Colon (tissue), 2 donors: Measurements from ENCODE around the gene ENPP6.
"Not testable (repeated sequence)": the region's sequence is repeated elsewhere in the genome, so short reads cannot be mapped to it uniquely, and the experiment has no call there.

Source experiments
- FAIRE-seq: peaks from 2 replicates; lab custom pipeline; 2012; peaks lifted over from hg19 to GRCh38; lab: Jason Lieb, UNC
- donor health status: control.
- donor health status: control.

The ENPP6 gene

DNA sequence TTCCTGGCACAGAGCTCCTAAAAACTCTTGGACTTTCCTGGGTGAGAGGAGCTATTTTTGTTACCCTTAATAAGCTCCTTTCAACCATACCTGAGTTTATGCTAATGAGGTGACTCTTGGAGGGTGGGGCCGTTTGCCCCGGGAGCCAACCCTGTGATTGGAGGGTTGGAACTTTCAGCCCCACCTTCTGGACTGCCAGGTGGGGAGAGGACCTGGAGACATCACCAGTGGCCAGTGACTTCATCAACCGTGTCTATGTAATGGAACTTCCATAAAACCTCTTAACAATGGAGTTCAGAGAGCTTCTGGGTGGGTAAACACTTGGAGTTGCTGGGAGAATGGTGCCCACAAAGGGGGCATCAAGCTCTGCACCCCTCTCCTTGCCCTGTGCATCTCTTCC lies 17.9 kb upstream of the ENPP6 start:
- no peak for FAIRE-seq

DNA sequence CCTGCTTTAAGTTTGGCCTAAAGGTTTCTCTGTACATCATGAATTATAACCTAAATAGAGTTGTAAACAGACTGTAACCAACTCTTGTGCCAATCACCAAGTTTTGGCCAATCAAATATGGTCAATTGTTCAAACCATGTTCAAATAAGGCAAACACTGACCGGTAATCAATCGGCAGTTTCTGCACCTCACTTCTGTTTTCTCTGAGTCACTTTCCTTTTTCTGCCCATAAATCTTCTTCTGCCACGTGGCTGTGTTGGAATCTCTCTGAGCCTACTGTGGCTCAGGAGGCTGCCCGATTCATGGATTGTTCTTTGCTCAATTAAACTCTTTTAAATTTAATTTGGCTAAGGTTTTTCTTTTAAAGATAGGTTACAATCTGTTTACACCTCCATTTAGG lies 16.5 kb upstream of the ENPP6 start:
- no peak for FAIRE-seq

DNA sequence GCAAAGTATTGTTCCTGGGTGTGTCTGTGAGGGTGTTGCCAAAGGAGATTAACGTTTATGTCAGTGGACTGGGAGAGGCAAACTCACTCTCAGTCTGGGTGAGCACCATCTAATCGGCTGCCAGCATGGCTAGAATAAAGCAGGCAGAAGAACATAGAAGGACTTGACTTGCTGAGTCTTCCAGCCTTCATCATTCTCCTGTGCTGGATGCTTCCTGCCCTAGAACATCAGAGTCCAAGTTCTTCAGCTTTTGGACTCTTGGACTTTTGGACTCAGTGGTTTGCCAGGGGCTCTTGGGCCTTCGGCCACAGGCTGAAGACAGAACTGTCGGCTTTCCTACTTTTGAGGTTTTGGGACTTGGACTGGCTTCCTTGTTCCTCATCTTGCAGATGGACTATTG lies 15.3 kb upstream of the ENPP6 start:
- FAIRE-seq, result no peak

DNA sequence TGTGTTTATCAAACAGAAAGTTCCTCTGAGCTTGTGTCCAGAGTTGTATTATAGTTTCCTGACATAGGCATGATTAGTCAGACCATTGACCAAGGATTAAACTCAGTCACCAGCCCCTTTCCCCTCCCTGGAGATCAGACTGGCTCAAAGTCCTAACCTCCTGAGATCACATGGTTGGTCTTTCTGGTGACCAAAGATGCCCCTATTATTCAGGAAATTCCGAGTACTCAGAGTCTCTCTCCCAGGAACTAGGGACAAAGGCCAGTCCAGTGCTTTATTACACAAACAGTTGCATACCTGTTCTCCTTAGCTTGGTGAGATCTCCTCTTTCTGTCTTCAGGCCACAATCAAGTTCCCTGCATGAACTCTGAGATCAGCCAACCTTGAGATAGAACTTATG lies 14.5 kb upstream of the ENPP6 start:
- no peak for FAIRE-seq

DNA sequence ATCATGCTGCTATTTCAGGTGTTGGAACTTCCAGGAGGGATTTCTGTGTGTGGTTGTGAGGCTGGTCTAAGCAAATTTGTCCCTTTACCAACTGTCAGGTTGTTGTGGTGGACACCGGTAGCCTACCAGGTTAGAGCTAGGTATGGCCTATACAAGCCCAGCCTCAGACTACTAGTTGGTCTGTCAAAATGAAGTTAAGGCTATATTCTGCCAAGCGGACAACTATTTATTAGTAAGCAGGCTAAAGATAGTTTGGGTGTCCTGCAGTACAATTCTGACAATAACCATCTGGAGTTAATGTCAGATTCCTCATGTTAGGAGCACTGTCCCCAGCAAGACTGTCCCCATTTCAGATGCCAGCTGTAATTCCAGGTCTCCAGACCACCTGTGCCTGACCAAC lies 13.9 kb upstream of the ENPP6 start:
- no peak for FAIRE-seq

DNA sequence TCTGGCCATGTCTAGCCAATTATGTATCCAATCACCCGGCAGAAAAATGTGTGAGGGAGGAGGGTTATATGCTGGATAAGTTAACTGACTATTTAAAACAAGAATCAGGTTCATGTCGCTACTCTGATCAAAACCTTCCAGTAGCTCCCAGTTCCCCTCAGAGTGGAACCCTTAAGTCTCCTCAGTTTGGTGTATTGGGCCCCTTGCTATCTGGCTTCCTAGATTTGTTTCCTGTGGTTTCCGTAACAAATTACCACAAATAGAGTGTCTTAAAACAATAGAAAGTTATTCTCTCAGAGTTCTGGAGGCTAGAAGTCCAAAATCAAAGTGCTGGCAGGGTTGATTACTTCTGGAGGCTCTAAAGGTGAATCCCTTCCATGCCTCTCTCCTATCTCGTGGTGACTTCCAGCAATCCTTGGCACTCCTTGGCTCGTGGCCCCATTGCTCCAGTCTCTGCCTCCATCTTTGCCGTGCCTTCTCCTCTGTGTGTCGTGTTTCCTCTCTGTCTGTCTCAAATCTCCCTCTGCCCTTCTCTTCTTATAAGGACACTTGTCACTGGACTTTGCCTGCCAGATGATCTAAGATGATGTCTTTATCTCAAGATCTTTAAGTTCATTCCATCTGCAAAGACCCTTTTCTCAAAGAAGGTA lies 10.5 kb upstream of the ENPP6 start:
- no peak for FAIRE-seq

DNA sequence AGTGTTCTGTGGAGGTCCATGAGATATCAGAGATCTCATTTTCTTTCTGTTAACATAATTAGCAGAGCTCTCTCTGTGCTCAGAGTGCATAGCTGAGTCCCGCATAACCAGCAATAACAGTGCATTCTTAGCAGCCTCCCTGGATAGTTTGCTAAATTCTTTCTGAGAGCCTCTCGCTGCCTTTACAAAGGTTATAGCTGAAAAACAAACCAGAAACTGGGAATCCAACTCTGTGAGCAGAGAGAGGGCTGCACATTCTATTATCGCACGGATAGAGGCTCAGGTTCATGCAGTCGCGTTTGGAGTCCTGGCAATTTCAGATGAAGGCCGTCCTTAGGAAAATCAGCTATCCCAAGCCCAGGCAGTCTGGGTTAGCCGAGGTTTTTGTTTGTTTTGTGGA lies 1.2 kb downstream of the ENPP6 start:
- FAIRE-seq, result no peak

DNA sequence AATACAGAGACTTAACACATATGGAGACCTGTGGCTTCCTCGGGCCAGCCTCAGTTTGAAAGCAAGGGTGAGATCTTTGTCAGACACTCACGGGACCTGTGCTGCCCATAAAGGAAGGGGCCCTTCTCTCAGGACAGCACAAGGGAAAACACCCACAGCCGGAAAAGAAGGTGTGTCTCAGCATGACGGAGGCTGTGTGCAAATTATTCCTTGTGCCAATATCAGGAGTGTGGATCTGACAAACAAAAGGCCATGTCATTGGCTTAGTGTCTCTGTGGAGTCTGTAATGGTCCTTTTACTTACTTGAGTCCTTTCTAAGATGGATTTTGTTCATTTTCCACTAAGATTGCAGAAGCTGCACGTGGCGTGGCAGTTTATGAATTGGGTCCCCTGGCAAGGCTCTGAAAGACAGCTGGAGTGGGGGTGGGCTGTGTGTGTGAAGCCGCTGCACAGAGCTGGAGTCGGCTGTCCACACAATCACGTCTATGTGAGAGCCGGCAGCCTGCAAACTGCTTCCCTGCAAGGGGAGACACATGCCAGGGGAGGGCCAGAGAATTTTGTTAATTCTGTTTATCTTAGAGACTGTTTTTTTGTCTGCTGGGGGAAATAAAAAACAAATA lies 1.9 kb downstream of the ENPP6 start:
- no peak for FAIRE-seq

DNA sequence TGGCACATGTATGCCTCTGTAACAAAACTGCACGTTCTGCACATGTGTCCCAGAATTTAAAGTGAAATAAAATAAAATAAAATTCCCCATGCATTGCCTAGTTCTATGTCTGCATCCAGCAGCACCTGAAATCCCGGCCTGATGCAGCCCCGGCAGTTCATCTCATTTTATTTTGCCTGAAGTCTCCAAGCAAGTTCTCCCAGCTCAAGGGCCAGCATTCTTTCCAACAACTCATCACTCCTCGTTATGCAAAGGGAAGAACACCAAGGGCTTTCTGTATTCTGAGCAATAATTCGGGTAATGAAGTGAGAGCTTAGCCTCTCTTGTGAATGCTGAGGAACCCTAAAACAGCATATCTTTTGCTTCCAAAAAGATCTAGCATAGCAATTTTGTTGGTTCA lies 2.7 kb downstream of the ENPP6 start:
- FAIRE-seq, result no peak

DNA sequence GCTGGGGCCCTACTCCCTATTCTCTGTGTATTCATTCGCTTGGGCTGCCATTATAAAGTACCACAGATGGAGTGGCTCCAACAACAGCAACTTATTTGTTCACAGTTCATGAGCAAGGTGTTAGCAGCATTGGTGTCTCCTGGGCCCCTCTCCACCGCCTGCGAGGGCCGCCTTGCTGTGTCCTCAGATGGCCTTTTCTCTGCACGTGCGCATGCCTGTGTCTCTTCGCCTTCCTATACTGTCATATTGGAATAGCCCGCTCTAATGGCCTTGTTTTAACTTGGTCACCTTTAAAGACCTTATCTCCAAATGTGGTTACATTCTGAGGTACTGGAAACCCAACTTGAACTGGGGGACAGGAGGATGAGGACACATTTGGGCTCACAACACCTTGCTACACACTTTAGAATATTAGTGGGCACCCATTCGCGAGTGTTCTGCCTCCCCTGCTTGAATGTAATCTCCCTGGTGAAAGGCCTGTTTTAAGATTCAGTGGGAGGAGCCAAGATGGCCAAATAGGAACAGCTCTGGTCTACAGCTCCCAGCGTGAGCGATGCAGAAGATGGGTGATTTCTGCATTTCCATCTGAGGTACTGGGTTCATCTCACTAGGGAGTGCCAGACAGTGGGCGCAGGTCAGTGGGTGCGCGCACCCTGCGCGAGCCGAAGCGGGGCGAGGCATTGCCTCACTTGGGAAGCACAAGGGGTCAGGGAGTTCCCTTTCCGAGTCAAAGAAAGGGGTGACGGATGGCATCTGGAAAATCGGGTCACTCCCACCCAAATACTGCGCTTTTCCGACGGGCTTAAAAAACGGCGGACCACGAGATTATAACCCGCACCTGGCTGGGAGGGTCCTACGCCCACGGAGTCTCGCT lies 9.7 kb downstream of the ENPP6 start:
- not testable (repeated sequence) for FAIRE-seq

DNA sequence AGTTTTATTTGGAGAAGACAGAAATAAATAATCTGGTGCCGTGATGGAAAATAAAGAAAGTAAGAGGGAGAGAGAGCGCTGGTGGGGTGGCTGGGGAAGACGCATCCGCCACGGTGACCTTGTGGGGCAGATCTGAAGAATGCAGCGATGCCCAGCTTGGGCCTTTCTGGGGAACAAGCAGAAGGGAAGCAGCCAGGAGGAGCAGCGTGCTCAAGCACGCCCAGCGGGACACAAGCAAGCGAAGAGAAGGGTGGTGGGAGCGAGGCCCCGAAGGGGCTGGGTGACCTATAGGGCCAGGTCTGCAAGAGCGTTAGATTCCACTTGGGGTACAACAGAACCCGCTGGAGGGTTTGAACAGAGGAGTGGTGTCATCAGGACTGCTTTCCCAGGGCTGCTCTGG lies 12.4 kb downstream of the ENPP6 start:
- FAIRE-seq, result no peak

DNA sequence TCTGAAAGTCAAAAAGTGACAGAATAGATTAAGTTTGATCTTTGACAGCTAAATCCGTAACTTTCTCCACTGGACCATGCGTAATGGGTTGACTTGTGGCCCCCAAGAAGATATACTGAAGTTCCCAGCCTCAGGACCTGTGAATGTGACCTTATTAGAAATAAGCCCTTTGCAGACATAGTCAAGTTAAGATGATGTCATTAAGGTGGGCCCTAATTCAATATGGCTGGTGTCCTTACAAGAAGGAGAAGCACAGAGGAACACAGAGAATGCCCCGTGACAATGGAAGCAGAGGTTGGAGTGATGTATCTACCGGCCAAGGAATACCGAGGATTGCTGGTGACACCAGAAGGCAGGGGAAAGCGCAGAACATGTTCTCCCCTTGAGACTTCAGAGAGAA lies 14.4 kb downstream of the ENPP6 start:
- no peak for FAIRE-seq

DNA sequence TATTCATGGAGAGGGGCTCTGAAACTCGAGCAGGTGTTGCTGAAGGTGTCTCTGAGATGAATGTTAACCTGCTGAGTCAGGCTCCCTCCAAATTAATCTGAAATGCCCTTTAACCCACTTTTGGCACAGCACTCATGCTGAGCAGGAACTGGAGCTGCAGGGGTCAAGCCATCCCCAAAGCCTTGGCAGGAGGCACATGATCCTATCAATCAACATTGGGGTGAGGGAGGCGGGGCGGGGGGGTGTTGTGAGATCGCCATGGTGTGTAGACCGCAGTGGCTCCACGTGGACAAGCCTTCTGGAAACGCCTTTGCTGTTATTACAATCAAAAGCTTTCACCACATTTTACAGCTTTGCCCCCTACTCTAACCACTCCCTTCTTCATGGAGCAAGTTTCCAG lies 16.5 kb downstream of the ENPP6 start:
- FAIRE-seq, result no peak

DNA sequence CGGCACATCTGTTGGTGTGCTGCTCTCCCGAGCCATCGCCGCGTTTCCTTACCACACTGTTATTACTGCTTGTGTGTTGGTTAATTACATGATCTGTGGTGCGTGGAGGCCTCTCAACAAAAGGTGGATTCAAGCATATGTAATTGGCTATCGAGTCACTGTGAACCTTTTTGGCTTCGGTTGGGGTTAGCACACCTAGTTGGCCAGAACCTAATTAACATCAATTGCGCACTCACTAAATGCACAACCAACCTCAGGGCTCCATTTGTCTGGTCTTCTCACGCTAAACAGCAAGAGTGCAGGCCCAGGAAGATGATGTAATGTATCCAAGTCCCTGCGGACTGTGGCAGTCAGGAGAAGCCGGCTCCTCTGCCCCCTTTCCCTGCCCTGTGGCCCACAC lies 17.4 kb downstream of the ENPP6 start:
- no peak for FAIRE-seq

DNA sequence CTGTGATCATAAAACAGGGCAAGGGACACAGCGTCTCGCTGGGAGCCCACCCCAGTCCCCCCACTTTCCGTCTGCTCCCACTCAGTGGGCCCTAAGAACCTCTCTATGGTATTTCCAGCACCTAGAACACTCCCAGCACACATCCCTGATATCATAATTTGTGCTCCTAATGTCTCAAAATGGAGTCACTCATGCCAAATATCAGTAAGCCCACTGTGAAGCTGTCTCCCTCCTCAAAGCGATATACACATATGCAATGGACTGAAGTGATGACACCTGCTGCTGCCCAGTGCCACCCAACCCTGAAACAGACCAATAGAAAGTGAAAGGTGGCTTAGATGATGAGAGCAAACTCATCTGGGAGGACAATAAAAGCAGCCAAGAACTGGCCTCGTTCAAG lies 17.9 kb downstream of the ENPP6 start:
- no peak for FAIRE-seq

DNA sequence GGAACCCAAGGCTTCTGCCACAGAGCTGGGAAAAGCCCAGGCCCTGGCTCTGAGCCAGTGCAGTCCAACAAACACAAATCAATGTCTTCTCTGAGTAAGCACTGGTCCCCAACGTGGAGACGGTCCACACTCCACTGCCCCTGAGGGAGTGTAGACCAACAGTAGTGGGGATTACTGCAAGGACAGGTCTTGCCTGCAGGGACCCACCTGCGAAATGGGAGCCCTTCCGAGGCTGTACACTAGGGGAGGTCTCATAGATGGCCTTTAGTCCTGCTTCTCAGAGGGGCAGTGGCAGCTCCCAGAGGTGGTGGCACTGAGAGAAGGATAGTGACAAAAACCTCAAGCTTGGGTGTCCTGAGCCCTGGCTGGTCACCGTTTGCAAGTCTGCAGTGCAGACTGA lies 19.5 kb downstream of the ENPP6 start:
- FAIRE-seq, result no peak

DNA sequence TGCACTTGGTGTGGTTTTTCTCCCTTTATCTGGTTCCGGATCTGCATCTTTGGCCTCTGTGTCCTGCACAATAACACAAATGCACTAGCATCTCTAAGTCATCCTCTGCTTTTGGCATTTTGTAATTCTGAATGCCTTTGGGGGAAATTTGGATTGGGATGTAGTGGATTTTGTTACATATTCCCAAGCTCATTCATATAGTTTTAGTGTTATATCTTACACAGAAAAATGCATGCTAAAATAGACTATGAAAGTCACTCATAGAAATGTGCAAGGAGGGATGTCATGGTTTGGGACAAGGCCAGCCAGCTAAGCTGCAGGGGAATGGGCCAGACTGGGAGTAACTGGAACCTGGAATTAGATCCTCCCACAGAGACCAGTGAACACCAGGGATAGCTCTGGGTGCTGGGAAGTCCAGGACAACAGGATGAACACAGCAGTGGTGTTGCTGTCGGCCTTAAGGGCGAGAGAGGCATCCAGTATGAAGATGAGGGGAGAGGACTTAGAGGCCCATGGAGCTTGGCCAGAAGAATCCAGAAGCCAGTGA lies 20.1 kb downstream of the ENPP6 start:
- no peak for FAIRE-seq

DNA sequence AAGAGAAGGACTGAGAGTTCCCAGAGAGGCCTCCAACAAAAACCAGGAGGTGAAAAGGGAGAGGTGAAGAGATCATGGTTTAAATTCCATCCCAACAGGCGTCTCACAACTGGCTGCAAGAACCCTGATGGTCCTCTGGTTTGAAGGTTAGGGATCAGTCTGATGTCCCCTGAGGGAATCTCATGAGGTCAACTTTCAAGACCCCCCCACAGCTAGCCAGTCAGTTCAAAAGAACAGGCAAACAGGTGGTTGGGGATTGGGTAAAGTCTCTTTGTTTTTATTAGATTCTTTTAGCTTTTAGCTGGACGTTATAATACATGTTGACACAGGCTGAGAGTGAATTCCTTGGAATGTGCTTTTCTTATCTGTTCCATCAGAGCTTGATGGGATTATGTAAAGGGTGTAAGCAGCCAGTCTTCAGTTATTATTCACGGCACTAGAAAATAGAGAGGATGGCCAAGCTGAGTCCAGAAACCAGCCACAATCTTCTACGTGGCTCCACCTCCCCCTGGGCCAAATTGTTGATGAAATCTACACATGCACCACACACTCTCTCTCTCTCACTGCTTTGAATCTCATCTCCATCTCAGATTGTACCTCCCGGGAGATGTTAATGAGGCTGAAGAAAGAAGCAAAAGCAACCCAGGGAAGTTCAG lies 20.8 kb downstream of the ENPP6 start:
- no peak for FAIRE-seq

DNA sequence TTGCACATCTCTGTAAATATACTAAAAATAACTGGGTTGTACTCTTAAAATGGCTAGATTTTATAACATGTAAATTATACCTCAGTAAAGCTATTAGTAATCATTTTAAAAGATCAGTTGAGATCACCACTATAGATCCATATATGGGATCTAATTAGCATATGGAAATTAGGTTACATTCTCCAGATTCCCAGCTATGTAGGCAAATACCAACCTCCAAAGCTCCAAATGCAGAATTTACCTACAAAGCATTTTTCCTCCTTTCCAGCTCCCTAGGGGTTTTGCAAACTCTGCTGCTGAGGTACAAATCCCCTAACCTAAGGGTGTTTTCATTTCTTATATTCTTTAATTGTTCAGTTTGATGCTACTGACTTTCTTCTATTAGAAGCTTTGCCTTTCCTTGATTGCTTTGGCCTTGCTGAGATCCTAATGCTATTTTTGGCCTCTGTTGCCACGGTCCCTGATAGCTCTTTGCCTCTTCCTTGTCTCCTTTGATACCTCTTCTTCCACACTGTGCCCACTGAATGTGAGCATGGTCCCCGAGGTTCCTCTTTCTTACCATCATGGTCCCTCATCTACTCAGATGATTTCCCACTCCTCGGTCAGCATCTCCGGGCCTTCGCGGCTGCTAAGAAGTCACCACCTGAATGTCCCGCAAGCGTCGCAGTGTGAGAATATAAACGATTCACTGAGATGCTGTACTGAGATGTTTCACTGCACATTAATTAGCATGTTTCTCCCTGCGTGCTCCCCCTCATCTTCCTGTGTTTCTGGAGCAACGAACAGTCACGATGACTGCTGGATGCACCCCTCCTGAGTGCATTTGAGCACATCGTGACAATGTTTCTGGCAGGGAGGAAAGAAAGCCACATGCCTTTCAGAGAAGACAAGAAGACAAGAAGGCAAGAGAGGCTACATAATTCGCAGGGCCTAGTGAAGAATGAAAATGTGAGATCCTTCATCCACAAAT lies 23.8 kb downstream of the ENPP6 start:
- FAIRE-seq, result no peak

DNA sequence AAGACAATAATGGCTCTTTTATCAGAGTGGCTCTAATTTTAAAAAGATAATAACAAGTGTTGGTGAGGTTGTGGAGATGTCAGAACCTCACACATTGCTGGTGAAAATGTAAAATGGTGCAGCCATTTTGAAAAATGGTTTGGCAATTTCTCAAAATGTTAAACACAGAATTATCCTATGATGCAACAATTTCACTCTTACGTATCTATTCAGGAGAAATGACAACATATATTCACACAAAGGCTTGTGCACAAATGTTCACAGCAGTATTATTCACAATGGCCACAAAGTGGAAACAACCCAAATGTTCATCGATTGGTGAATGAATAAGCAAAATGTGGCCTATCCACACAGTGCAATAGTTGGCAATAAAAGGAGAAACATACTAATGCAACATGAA lies 24.7 kb downstream of the ENPP6 start:
- no peak for FAIRE-seq

DNA sequence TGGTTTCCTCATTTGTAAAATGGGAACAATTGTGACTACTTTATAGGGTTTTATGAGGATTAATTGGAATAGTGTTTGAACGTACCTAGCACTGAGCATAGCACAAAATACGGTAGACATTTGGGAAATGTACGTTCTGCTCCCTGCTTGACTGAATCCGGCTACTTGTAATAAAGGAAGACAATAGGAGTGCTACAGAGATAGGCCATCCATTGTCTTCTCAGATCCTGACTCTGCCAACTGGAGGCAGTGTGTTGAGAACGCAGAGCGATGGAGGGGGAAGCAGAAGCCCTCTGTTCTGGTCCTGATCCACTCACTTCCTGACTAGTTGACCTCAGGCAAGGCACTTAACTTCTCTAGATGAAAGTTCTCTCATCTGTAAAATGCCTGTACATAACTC lies 26.4 kb downstream of the ENPP6 start:
- FAIRE-seq, result no peak
